HG03558 (cell line): ENCODE measurements around the gene CX3CL1.

ENCODE experiments used
- ATAC-seq: cut with Tn5 transposase; IDR thresholded peaks from one replicate; pipeline ENCODE4 v1.9.1; 2021; ENCODE audit warnings: moderate number of reproducible peaks; ENCODE audit not compliant: unreplicated experiment; ENCODE audit errors: extremely low read depth

Gene CX3CL1

GRCh38 chr16:57427824-57428223, 55.5 kb downstream of the CX3CL1 start:
- no peak for ATAC-seq

- no peak for ATAC-seq
Measured at GRCh38 chr16:57430955-57431354, 58.7 kb downstream of the CX3CL1 start.

- no peak for ATAC-seq
Measured at GRCh38 chr16:57432505-57432904, 60.2 kb downstream of the CX3CL1 start.

- no peak for ATAC-seq
Measured at GRCh38 chr16:57432989-57433388, 60.7 kb downstream of the CX3CL1 start.

GRCh38 chr16:57434003-57434402, 61.7 kb downstream of the CX3CL1 start:
- ATAC-seq = no peak
